ENCODE results near the gene GBP1.
"Not testable (repeated sequence)": the region's sequence is repeated elsewhere in the genome, so short reads cannot be mapped to it uniquely, and the experiment has no call there.

The GBP1 gene, protein sequence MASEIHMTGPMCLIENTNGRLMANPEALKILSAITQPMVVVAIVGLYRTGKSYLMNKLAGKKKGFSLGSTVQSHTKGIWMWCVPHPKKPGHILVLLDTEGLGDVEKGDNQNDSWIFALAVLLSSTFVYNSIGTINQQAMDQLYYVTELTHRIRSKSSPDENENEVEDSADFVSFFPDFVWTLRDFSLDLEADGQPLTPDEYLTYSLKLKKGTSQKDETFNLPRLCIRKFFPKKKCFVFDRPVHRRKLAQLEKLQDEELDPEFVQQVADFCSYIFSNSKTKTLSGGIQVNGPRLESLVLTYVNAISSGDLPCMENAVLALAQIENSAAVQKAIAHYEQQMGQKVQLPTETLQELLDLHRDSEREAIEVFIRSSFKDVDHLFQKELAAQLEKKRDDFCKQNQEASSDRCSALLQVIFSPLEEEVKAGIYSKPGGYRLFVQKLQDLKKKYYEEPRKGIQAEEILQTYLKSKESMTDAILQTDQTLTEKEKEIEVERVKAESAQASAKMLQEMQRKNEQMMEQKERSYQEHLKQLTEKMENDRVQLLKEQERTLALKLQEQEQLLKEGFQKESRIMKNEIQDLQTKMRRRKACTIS

DNA sequence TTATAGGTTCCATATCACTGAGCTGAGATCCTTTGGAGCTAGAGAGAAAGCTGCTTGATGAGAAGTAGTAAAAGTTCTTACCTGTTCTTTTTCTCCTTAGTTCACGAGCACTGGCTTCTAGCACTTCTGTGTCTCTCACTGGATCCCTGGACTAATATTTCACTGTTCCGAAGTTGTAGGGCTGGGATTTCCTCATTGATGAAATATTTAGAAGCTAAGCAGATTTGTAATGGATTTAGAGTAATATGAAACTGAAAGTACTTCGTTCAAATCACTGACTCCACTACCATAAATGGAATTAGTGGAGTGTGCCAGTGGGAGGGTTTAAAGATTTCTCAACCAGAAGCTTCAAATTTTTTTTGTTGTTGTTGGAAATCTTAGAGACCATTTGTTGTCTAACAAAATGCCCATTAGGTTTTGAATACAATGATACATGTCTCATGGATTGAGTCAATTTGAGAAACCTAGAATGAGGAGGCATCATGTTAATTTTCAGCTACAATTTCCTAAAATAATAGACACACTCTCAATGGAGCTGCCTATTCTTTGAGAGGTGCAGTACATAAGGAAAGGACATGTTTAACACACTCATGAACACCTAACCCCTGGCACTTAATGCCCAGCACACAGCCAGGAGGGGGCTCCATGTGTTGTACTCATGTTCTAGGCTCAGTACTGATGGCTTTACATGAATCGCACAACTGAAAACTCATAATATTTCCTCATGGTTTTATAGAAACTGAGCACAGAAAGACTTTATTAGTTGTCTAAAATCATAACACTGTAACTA, at the start of gene GBP1:
GBP1 (minus strand) TSS at position 130 of the 790 bp plus-strand sequence. CDS start 1,974 bp downstream, outside the sequence.
- DNase-seq, result no peak

DNA sequence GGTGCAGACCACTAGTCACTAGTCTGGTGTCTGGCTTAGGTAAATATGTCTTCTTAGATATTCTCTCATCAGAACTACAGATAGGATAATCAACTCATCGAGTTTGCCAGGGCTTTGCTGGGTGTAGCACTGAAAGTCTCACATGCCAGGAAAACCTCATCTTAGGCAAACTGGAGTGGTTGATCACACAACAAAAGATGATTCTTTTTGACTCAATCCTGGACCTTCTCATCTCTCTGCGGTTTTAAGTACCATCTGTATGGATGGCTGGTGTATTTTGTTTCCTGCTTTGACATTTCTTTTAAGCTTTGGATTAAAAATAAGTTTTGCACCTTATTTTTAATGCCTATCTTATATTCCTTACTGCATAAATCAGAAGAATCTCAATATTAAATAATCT, 49.7 kb upstream of the GBP1 start:
- no peak for DNase-seq

DNA sequence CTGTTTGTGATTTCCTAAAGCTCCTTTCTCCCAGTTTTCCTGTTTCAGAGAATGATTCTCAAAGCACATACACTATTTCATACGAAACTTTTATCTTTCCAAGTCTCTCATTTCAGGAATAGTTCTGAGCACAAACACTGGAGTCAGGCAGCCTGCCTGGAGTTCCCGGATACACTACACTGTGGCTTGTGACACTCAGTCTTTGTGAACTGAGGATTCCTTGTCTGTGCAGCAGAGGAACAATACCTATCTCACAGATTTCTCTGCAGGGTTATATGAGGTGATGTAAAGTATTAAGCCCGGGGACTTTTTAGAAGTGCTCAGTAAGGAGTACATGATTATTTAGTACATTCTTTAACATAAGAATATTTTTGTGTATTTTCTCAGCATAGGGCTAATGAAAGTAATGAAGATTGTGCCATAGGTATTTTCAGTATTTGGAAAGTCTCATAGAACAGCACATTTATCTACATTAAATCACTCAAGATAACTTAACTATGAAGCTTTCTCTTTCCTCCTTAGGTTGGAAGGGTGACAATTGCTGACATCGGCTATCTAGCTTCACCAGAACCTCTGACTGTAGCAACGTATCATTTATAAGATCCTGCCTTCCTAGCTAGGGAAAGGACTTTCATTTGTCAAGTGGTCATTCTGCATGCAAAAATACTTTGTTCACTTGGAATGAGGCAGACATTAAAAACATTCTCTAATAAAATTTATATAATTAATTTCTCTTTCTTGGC, 48.0 kb upstream of the GBP1 start:
- DNase-seq, result no peak

DNA sequence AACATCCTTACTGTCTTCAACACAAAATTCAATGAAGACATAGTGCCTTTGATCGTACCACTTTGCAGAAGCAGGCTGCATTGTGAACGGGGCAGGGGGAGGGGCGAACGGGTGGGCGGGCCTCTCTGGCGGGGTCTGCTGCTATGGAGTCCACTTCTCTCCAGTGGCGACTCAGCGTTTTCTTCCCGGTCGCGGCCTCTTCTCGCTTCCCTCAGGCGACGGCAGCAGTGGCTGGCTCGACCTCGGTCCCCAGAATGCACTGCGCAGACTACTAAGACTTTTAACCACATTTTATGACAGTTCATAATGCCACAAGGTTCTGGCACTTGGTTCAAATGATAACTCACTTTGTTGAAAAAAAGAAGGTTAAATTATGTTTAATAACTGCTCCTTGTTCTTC, 39.7 kb upstream of the GBP1 start:
- no peak for DNase-seq

DNA sequence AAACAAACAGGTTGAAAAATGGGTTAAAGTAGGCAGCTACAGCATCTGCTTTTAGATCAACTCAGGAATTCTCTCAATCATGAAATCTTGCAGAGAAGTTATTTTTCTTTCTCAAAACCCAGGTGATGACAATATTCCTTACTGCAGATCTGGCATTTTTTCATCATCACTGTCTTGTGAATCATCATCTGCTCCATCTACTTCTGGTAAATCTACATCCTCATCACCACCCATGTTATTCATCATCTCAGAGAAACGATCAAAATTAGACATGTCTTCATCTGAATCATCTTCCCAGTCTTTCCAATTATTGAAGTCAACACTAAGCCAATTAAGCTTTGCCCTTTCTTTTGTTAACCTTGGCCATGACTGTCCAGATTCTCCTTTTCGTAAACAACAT, 39.1 kb upstream of the GBP1 start:
- DNase-seq, result no peak

DNA sequence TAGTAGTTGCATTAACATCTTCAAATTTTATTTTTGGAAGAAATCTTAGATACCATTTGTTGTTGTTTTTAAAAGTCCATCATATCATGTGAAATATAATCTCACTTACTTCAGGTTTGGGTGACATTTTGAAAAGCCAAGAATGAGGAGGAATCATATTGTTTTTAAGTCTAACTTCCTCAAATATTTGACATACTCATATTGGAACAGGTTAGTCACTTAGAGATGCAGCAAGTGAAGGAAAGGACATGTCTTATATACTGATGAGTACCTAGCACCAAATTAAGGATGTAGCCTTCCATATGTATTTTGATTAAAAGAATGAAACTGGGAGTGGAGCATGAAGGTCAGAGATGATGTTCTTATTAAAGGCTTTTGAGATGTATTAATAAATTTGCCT, 37.0 kb upstream of the GBP1 start:
- no peak for DNase-seq

DNA sequence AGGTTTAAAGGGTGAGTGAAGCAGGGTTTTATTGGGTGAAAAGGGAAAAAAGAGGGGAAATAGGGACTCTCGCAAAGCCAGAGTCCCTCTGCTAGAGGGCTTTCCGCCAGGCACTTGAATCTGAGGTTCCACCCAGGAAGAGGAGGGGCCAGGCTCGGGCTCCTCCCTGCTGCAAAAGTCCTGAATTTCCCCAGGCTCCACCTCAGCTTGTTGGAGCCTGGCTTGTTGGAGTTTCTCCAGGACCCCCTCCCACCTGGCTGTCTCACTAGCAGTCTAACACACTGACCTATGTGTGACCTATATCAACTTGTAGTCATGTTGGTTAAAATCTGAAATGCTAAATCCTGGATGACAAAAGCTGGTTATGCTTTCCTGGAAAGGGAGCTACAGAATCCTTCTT, 35.4 kb upstream of the GBP1 start:
- no peak for DNase-seq

DNA sequence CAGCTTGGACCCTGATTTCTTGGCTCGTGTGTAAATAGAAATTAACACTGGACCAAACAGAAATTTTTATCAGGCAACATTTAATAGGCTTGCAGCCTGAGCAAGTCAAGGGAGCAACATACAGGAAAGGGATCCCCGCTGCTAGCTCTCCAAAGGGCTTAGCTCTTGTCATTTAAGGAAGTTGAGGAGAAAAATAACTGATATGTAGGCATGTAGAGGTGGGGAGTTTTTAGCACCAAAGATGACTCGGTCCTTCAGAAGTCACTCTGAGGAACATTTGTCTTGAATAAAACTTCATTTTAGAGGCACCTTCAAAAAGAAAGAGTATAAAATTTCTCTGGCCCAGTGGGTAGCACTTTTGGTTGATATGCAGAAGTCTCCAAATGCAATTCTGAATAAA, 33.8 kb upstream of the GBP1 start:
- DNase-seq, result no peak

DNA sequence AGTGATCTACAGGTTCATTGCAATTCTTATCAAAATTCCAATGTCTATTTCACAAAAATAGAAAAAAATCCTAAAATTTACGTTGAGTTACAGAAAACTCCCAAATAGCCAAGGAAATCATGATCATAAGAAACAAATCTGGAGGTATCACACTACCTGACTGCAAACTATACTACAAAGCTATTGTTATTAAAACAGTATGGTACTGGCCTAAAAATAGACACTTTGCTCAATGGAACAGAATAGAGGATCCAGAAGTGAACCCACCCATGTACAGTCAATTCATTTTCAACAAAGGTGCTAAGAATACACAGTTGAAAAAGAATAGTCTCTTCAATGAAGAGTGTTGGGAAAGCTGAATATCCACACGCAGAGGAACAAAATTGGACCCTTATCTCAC, 30.7 kb upstream of the GBP1 start:
- DNase-seq, result no peak

DNA sequence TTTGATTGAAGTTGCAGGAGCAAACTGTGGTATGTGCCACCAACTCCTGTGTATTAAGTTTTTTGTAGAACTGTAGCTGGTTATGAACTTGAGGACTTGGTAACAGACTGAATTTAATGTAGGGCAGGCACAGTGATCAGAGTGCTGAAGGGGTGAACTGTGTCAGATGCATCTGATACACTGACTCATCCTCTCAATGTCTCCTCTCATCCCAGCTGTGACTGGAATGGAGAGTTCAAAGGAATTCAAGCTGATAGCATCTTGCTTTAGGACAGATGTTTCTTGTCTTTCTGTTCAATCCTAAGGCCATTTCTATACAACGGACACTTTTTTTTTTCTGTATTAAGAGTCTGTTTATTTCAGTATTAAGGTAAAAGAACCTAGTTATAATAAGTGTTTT, 25.0 kb upstream of the GBP1 start:
- DNase-seq, result no peak

DNA sequence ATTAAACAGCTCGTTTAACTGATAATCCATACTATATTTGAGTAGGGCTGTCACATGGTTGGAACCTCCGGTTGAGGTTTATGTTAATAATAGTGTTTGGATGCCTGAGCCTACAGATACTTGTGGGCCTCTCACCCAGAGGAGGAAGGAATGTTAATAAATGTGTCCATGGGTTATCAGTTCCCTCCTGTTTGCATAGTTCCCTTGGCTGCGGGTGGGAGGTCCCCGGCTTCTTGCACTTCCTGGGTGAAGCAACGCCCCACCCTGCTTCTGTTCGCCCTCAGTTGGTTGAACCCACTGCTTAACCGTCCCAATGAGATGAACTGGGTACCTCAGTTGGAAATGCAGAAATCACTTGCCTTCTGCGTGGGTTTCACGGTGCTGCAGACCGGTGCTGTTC, 23.6 kb upstream of the GBP1 start:
- no peak for DNase-seq

DNA sequence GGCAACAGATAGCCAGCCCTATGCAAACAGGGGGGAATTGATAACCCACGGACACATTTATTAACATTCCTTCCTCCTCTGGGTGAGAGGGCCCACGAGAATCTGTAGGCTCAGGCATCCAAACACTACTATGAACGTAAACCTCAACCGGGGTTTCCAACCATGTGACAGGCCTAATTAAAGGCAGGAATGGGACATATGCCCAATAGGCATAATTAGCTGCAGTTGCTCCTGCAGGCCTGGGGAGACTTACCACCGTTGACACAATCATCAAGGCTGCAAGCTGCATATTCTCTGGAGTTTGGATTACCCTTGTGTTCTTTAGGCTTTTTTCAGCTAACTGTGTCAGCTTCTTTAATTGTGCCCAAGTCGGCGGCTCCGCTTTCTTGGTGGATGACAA, 22.2 kb upstream of the GBP1 start:
- DNase-seq, result no peak

DNA sequence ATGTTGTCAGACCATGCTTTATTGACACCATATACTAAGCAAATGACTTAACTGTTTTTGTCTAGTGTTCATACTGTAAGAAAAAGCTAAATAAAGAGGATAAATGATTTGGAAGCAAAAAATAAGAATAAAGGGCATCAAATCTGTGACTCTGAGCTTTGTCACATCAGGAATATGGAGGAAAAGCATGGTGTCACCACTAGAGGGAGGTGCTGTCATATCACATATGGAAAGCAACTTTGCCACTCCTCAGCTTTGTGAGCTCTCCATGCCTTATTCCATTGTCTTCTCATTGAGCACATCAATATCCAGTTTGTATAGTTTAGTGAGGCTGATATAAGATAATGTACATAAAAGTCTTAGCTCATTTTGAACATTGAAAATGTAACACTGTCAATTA, 20.8 kb upstream of the GBP1 start:
- DNase-seq, result peak in 1 of 2 experiments; percentile 31

DNA sequence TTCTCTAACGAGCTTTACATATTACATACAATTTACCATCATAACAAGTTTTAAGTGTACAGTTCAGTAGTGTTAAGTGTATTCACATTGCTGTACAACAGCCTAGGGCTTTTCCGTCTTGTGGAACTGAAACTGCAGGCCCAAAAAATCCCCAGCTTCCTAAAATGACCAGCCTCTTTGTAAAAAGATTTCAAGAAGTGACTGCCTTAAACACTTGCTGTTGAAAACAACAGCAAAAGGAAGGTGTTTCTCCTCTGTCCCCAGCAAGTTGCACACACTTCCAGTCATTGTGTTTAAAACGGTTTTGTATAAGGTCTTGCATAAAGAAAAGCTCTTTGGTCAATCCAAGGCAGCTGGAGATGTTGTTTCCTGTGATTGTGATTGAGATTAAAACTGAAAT, 16.0 kb upstream of the GBP1 start:
- no peak for DNase-seq

DNA sequence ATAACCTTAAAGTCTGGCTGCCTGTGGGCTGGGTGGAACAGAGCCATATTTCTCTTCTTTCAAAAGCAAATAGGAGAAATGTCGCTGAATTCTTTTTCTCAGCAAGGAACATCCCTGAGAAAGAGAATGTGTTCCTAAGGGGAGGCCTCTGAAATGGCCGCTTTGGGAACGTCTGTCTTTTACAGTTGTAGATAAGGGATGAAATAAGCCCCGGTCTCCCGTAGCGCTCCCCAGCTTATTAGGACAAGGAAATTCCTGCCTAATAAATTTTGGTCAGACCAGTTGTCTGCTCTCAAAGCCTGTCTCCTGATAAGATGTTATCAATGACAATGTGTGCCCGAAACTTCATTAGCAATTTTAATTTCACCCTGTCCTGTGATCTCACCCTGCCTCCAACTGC, 15.1 kb upstream of the GBP1 start:
- not testable (repeated sequence) for DNase-seq

DNA sequence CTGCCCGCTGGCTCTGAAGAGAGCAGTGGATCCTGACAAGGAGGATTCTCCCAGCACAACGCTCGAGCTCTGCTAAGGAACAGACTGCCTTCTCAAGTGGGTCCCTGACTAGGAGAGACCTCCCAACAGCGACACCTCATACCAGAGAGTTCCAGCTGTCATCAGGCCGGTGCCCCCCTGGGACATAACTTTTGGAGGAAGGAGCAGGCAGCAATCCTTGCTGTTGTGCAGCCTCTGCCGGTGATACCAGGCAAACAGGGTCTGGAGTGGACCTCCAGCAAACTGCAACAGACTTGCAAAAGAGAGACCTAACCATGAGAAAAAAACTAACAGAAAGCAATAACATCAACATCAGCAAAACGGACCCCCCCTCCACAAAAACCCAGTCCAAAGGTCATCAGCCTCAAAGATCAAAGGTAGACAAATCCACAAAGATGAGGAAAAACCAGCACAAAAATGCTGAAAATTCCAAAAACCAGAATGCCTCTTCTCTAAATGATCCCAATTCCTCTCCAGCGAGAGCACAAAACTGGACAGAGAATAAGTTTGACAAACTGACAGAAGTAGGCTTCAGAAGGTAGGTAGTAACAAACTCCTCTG, 7.6 kb upstream of the GBP1 start:
- not testable (repeated sequence) for DNase-seq

DNA sequence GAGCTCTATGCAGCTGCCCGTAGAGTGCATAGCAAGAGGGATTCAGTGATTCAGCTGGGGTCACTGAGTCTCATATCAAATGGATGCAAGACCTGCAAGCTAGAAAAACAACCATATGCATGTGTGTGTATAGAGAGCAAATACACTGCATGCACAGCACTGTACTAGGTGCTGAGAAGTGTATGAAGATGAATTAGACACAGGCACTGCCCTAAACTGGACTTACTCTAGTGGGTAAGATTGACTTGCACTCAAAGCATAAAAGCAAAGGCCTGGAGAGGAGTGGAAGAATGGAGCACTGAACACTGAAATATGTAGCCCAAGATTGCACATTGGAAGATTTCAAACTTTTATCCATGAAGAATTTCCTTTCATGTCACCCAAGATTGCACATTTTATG, 5.5 kb upstream of the GBP1 start:
- DNase-seq, result no peak

DNA sequence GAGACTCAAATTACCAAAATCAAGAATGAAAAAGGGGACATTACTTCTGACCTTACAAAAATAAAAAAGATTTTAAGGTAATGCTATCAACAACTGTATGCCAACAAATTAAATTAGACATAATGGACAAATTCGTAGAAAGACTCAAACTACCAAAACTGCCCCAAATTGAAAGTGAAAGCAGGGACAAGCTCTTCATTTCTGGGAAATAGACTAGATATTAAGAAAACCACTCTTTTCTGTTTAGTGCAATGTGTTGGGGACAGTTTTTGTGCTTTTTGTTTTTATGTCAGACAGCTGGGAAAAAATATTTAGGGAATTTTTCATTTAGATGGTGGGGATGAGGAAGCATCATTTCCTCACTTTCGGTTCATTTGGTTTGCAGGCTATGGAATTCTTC, 4.9 kb upstream of the GBP1 start:
- DNase-seq, result no peak

DNA sequence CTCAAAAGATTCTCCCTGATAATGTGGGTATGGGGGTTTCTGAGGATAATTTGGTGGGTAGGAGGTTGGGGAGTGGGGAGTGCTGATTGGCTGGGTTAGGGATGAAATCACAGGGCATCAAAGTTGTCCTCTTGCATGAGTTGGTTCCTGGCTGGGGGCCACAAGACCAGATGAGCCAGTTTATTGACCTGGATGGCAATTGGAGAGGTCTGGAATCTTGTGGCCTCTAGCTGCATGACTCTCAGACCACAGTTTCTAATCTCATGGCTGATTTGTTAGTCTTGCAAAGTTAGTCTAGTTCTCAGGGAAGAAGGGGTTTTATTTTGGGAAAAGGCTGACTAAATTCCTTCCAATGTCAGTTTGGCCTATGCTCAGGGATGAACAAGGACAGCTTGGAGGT, 3.3 kb upstream of the GBP1 start:
- DNase-seq, result no peak

DNA sequence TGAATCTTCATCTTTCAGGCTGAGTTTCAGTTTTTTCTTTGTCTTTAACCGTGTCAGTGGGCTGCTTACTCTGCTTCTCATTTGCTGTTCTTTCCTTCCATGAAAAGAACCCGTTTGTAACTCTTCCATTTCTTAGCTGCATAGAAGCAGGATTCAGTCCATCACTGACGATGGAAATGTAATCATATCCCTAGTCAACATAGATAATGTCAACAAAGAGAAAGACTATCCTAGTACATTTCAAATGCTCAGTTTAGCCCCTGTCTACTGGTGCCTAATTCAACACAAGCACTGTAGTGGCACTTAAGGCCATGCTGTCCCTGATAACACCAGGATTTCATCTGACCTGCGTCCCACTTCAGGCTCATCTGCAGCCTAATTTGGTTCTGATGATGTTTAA, 376 bp downstream of the GBP1 start:
- no peak for DNase-seq

DNA sequence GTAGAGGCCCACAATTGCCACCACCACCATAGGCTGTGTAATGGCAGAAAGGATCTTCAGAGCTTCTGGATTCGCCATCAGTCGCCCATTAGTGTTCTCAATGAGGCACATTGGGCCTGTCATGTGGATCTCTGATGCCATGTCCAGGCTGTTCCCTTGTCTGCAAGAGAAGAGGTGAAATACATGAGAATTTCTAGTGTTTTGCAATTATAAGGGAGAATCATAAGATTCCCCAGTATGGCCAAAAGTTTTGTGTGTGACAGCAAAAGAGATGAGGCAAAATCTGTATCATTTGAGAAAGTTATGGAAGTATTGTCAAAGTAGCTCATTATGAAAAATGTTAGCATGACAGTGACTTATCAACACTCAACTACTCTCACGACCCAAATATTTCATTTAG, 1.9 kb downstream of the GBP1 start:
- no peak for DNase-seq

DNA sequence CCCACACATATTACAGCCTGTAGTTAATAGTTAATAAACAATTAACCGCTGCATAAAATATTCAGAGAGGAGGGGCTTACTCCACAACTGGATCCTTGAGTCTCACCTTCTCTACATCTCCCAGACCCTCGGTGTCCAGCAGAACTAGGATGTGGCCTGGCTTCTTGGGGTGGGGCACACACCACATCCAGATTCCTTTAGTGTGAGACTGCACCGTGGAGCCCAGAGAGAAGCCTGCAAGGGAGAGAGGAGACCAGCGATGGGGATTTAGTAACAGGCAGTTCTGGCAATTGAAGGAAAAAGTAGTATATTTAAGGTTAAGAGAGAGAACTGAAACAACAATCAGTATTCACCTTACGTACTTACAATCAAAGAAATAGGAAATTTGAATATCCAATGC, 4.9 kb downstream of the GBP1 start:
- no peak for DNase-seq

DNA sequence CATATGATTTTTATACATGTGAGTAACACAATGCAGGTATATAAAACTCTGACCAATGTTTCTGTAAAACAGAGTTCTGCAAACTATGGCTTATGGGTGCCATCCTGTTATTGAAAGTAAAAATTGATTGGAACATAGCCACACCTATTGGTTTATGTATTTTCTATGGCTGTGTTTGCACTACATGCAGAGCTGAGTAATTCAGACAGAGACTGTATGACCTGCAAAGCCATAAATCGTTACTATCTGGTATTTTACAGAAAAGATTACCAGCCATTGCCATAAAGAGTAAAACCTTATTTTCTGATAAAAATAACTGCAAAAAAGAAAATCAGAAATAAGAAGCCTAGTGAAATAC, 13.1 kb downstream of the GBP1 start:
- DNase-seq, result no peak
